OCI-M2 (cell line): ENCODE results near the gene ASCL1.

Experiments used
- DNase-seq: peaks from one replicate; lab custom pipeline; 2025; ENCODE audit not compliant: unreplicated experiment; lab: John Stamatoyannopoulos, UW

ASCL1 gene

GRCh38 chr12:102976609-102977280 is 19.3 kb downstream of the ASCL1 start:
- no peak for DNase-seq

DNA sequence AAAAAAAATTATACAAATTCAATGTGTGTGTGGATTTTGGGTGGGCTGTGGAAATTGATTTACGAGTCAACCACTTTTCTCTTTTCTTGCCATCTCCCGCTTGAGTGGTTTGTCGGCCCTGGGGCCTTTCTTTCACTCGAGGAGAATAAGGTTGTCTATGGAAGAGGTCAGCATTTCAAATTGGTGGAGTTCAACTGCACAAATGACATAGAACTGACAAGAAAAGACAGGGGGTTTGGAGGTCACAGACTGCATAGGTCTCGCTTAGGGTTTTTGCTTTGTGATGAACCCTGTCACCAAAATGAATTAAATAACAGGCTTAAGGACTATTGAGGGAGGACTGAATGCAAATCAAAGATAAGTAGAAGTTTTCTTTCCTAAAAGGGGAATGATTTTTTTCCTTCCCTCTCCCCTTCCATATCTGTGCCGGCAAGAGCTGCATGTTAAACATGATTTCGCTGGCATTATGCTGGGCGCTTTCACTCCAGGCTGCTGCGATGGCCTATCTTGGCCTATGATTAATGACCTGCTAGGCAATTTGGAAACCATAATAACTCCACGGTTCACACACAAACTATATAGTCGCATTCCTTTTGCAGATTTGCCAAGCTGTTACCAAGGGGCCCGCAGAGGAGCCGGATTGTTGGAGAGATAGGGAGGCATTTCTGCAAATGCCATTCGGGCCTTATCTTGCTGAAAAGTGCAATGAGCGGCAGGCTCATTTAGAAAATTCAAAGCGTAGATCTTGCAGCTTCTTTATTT is 20.7 kb downstream of the ASCL1 start:
- DNase-seq = no peak

DNA sequence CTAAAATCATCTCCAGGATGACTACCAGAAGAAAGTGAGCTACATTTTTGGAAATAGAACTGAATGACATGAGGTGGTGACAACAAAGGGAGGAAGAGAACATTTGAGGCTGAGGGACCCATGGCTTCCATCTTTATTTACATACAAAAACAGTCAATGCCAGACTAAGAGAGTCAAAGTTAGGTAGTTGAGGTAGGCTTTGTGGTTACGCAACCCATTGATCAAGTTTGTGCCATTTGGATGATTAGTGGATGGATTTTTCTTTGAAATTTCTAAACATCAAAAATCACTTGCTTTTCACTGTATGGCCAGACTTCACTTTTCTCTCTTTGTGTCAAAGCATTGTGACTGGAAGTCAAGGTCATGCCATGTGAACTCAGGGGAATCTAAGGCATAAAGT is 22.9 kb downstream of the ASCL1 start:
- no peak for DNase-seq

DNA sequence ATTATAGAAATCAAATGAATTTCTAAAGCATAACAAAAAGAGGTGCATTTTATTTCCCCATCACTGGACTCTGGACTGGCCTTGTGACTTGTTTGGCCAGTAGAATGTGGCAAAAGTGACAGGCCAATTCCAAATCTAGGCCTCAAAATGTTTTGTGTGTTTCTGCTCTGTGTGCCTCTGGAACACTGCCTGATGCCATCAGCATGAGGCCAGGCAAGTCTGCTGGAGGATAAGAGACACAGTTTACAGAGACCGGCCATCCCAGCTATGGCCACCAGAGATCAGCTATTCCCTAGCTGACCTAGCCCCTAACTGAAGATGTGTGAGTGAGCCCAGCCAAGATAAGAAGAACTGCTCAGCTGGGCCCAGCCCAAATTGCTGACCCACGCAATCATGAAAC is 32.9 kb downstream of the ASCL1 start:
- no peak for DNase-seq

- no peak for DNase-seq
Measured at GRCh38 chr12:102992297-102992696, 34.8 kb downstream of the ASCL1 start.

- DNase-seq = no peak
Measured at GRCh38 chr12:102992720-102993119, 35.2 kb downstream of the ASCL1 start.

DNA sequence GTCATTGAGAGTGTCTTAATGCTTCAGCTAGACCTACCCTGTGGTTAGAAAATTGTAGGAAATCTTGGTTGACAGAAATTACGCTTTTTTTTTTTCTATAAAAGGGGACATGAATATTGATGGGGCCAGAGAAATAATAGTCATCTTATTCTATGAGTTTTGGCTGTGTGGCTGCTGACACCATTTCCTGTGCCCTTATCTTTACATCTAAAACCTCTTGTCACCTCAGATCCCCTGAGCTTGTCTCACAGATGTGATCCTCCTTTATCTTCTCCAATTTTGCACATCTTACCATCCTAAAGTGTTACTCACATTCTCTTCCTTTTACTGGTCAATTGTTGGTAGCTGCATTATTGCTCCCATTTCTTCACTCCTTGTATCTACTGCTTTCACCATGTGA is 36.1 kb downstream of the ASCL1 start:
- no peak for DNase-seq

GRCh38 chr12:102995372-102995771 is 37.9 kb downstream of the ASCL1 start:
- no peak for DNase-seq
